PC-9 (cell line): ENCODE results near the gene NUBP2.

Experiments used
- EZH2 ChIP-seq: fragments of 200-600 bp; sonication (generic); IDR thresholded peaks from 2 replicates; pipeline ENCODE4 v1.8.0; 2017; ENCODE audit warnings: antibody characterized with exemption, low read depth
- TF ChIP-seq, protein P1 (sequence below): fragments of 200-600 bp; sonication (generic); conservative IDR thresholded peaks from 2 replicates; pipeline ENCODE4 v1.6.1; 2017; ENCODE audit warnings: mixed run types, antibody characterized with exemption, mild to moderate bottlenecking, moderate library complexity

DNA sequence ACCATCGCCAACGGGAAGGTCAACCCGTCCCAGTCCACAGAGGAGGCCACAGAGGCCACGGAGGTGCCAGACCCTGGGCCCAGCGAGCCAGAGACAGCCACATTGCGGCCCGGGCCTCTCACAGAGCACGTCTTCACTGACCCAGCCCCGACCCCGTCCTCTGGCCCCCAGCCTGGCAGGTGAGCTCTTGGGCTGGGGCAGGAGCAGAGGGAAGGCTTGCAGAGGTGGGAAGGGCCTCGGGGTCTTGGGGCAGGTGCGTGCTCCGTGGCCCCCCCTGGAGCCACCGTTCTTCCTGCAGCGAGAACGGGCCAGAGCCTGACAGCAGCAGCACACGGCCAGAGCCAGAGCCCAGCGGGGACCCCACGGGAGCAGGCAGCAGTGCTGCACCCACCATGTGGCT is 16.5 kb upstream of the NUBP2 start:
- TF ChIP-seq, protein P1, sequence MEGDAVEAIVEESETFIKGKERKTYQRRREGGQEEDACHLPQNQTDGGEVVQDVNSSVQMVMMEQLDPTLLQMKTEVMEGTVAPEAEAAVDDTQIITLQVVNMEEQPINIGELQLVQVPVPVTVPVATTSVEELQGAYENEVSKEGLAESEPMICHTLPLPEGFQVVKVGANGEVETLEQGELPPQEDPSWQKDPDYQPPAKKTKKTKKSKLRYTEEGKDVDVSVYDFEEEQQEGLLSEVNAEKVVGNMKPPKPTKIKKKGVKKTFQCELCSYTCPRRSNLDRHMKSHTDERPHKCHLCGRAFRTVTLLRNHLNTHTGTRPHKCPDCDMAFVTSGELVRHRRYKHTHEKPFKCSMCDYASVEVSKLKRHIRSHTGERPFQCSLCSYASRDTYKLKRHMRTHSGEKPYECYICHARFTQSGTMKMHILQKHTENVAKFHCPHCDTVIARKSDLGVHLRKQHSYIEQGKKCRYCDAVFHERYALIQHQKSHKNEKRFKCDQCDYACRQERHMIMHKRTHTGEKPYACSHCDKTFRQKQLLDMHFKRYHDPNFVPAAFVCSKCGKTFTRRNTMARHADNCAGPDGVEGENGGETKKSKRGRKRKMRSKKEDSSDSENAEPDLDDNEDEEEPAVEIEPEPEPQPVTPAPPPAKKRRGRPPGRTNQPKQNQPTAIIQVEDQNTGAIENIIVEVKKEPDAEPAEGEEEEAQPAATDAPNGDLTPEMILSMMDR, result no peak
- no peak for TF ChIP-seq EZH2
